Measurements from ENCODE around the gene ARID1B.

Gene ARID1B

DNA sequence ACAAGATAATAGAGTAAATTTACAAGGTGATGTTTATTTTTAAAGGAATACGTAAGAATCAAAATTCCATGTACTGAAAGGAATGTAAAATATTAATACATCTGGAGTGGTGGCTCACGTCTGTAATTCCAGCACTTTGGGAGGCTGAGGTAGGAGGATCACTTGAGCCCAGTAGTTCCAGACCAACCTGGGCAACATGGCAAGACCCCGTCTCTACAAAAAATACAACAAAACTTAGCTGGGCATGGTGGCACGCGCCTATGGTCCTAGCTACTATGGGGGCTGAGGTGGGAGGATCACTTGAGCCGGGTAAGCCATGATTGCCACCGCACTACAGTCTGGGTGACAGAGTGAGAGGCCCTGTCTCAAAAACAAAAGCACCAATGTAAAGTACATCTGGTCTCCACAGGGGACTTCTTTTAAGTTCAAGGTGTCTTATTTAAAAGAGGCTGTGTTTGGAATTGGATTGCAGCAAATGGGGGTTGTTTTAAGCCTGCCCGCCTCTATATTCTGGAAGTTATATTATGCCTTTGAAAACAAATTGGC, 36.9 kb downstream of the ARID1B start:
- Histone ChIP-seq H3K4me3 (ENCODE audit: severe bottlenecking) (no peak overlapping the region), H3K27me3 (ENCODE audit: insufficient read depth, poor library complexity, severe bottlenecking) (no peaks in the 10 kb centered on the region), H3K27ac (ENCODE audit: poor library complexity, severe bottlenecking) (no peak overlapping the region), H3K36me3 (ENCODE audit: low read depth) (no peaks in the 10 kb centered on the region), H3K9me3 (ENCODE audit: severe bottlenecking) (no peaks in the 10 kb centered on the region), H3K4me1 (ENCODE audit: insufficient read depth, poor library complexity, severe bottlenecking) (peaks cover 15% of the 10 kb centered on the region)
- TF ChIP-seq, protein P1, sequence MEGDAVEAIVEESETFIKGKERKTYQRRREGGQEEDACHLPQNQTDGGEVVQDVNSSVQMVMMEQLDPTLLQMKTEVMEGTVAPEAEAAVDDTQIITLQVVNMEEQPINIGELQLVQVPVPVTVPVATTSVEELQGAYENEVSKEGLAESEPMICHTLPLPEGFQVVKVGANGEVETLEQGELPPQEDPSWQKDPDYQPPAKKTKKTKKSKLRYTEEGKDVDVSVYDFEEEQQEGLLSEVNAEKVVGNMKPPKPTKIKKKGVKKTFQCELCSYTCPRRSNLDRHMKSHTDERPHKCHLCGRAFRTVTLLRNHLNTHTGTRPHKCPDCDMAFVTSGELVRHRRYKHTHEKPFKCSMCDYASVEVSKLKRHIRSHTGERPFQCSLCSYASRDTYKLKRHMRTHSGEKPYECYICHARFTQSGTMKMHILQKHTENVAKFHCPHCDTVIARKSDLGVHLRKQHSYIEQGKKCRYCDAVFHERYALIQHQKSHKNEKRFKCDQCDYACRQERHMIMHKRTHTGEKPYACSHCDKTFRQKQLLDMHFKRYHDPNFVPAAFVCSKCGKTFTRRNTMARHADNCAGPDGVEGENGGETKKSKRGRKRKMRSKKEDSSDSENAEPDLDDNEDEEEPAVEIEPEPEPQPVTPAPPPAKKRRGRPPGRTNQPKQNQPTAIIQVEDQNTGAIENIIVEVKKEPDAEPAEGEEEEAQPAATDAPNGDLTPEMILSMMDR (IDR thresholded peaks at IDR 0.05; ENCODE audit: poor library complexity, severe bottlenecking), result no peak
- no peak for ATAC-seq (ENCODE audit: low read depth)
- no peak for DNase-seq (ENCODE audit: low spot score)

DNA sequence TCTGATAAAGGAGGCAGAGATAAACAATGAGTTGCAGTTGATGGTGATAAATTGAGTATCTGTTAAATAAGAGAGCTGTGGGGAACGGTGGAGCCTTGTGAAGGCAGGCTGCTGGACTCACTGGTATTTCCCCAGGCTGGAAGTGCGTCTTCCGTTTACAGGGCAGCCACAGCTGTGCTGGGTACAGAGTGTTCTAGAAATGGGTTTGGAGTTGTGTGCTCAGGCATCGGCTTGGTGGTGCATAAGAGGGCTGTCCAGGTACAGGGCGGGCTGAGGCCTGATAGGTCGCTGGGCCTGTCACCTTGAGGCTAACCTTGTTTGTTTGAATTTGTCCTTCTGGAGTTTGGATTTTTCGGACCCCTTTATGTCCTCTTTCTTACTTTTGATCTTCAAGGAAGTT, 39.3 kb downstream of the ARID1B start:
- Histone ChIP-seq H3K9me3 (ENCODE audit: severe bottlenecking) (no peaks in the 10 kb centered on the region), H3K27me3 (ENCODE audit: insufficient read depth, poor library complexity, severe bottlenecking) (no peaks in the 10 kb centered on the region), H3K4me1 (ENCODE audit: insufficient read depth, poor library complexity, severe bottlenecking) (peaks cover 15% of the 10 kb centered on the region), H3K36me3 (ENCODE audit: low read depth) (no peaks in the 10 kb centered on the region), H3K27ac (ENCODE audit: poor library complexity, severe bottlenecking) (no peak overlapping the region), H3K4me3 (ENCODE audit: severe bottlenecking) (no peak overlapping the region)
- TF ChIP-seq, protein P1 (IDR thresholded peaks at IDR 0.05; ENCODE audit: poor library complexity, severe bottlenecking), result no peak
- no peak for DNase-seq (ENCODE audit: low spot score)
- no peak; the same call in 2 of the 3 replicates for ATAC-seq (ENCODE audit: low read depth)

DNA sequence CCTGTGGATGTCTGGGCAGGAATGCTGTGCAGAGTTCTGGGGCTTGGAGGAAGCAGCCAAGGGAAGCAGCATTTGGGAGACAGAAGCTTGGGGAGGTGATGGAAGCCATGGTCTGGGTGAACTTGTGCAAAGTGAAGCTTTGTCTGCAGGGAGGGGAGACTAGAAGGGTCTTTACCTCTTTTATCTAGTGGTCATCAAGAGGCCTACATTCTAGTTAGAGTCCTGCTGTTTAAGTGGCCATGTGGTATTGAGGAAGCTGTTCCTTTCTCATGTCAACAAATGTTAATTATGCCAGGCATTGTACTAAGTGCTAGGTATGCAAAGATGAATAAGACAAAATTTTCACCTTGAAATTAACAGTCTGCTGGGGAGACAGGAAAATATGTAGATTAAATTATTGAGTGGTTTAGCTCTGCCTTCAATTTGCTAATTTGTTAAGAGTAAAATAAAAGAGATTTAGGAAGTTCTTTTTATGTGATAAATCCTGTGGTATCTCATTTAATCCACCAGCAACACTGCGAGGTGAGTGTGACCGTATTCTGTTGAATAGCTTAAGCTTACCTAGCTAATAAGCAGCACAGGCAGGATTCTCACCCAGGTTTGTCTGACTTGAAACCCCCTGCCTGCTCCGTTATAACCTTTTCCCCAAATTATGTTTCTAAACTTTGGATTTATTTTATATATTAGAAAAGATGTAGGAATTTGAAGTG, 43.1 kb downstream of the ARID1B start:
- ATAC-seq (ENCODE audit: low read depth) (no peak), DNase-seq (ENCODE audit: low spot score) (no peak)
- H3K4me1 ChIP-seq (ENCODE audit: insufficient read depth, poor library complexity, severe bottlenecking), result peaks cover 11% of the 10 kb centered on the region
- TF ChIP-seq, protein P1 (IDR thresholded peaks at IDR 0.05; ENCODE audit: poor library complexity, severe bottlenecking), result no peak
- no peak overlapping the region for H3K4me3 ChIP-seq (ENCODE audit: severe bottlenecking)
- no peak overlapping the region for H3K27ac ChIP-seq (ENCODE audit: poor library complexity, severe bottlenecking)
- H3K9me3 ChIP-seq (ENCODE audit: severe bottlenecking), result no peaks in the 10 kb centered on the region
- H3K27me3 ChIP-seq (ENCODE audit: insufficient read depth, poor library complexity, severe bottlenecking), result no peaks in the 10 kb centered on the region
- no peaks in the 10 kb centered on the region for H3K36me3 ChIP-seq (ENCODE audit: low read depth)

DNA sequence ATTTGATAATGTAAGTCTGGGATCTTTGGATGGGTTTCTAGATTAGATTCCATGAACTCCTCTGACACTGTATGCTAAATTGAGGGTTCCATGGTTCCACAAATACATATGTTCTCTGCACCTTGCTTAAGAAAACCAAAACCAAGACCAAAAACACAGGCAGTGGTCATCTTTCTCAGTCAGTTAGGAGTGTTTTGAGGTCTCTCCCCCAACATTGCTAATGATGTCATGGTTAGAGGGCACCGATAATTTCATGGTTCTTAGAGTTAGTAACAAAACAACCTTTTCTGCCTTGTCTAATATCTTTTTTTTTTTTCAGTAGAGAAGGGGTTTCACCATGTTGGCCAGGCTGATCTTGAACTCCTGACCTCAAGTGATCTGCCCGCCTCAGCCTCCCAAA, 44.5 kb downstream of the ARID1B start:
- TF ChIP-seq, protein P1 (IDR thresholded peaks at IDR 0.05; ENCODE audit: poor library complexity, severe bottlenecking), result no peak
- no peak for ATAC-seq (ENCODE audit: low read depth)
- H3K27ac ChIP-seq (ENCODE audit: poor library complexity, severe bottlenecking), result no peak overlapping the region
- peaks cover under 1% of the 10 kb centered on the region for H3K4me1 ChIP-seq (ENCODE audit: insufficient read depth, poor library complexity, severe bottlenecking)
- no peaks in the 10 kb centered on the region for H3K9me3 ChIP-seq (ENCODE audit: severe bottlenecking)
- H3K4me3 ChIP-seq (ENCODE audit: severe bottlenecking), result no peak overlapping the region
- no peak for DNase-seq (ENCODE audit: low spot score)
- no peaks in the 10 kb centered on the region for H3K36me3 ChIP-seq (ENCODE audit: low read depth)
- no peaks in the 10 kb centered on the region for H3K27me3 ChIP-seq (ENCODE audit: insufficient read depth, poor library complexity, severe bottlenecking)

DNA sequence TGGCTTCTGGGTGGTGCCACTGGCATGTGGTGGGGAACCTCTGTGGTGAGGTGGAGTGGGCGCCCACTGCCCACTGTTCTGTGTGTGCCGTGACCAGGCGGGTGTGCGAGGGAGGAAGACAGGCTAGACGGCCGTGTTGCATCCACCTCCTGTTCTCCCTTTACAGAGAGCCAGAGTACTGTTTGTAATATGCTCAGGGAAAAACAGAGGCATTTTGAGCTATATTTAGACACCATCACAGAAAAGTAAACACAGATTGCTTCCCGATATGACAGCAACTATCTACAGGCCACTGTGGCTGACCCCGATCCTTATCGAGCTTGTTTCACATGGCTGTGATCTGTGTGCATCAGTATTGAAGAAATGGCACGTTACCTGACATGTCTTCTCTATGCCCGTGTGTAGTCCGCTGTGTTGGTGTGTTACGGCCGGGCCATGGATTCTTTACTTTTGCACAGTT, 45.6 kb downstream of the ARID1B start:
- no peaks in the 10 kb centered on the region for H3K27me3 ChIP-seq (ENCODE audit: insufficient read depth, poor library complexity, severe bottlenecking)
- ATAC-seq (ENCODE audit: low read depth), result no peak
- TF ChIP-seq, protein P1 (IDR thresholded peaks at IDR 0.05; ENCODE audit: poor library complexity, severe bottlenecking), result no peak
- H3K9me3 ChIP-seq (ENCODE audit: severe bottlenecking), result no peaks in the 10 kb centered on the region
- H3K36me3 ChIP-seq (ENCODE audit: low read depth), result no peaks in the 10 kb centered on the region
- H3K4me3 ChIP-seq (ENCODE audit: severe bottlenecking), result no peak overlapping the region
- peaks cover 10% of the 10 kb centered on the region for H3K4me1 ChIP-seq (ENCODE audit: insufficient read depth, poor library complexity, severe bottlenecking)
- no peak for DNase-seq (ENCODE audit: low spot score)
- no peak overlapping the region for H3K27ac ChIP-seq (ENCODE audit: poor library complexity, severe bottlenecking)
